NCI-H748 (cell line): ENCODE results near the gene ARHGAP1.

ENCODE experiments used
- DNase-seq: peaks from one replicate; lab custom pipeline; 2025; ENCODE audit not compliant: unreplicated experiment; lab: John Stamatoyannopoulos, UW

The ARHGAP1 gene

GRCh38 chr11:46643986-46644385 lies 56.4 kb downstream of the ARHGAP1 start:
- DNase-seq = no peak

DNA sequence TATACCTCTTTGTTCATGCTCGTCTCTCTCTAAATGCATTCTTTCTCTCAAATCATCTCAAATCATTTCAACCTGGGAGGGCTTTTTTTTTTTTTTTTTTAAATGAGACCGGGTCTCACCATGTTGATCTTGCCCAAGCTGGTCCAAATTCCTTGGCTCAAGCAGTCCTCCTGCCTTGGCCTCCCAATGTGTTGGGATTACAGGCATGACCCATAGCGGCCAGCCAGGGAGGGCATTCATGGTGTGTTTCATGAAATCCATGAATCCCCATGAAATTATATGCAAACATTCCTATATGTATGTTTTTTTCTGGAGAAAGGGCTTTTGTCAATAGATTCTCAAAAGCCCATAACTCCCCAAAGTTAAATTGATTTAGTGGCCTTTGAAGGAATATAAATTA lies 56.9 kb downstream of the ARHGAP1 start:
- DNase-seq = no peak

GRCh38 chr11:46642627-46643335 lies 57.6 kb downstream of the ARHGAP1 start:
- DNase-seq = no peak

DNA sequence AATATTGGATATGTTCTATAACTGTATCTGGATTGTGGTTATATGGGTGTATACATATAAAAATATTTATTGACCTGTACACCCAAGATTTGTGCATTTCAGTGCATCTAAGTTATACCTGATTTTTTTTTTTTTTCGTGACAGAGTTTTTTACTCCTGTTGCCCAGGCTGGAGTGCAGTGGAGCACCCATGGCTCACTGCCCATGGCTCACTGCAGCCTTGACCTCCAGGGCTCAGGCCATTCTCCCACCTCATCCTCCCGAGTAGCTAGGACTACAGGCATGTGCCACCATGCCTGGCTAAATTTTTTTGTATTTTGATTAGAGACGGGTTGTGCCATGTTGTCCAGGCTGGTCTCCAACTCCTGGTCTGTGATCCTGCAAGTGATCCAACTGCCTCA lies 58.8 kb downstream of the ARHGAP1 start:
- no peak for DNase-seq

DNA sequence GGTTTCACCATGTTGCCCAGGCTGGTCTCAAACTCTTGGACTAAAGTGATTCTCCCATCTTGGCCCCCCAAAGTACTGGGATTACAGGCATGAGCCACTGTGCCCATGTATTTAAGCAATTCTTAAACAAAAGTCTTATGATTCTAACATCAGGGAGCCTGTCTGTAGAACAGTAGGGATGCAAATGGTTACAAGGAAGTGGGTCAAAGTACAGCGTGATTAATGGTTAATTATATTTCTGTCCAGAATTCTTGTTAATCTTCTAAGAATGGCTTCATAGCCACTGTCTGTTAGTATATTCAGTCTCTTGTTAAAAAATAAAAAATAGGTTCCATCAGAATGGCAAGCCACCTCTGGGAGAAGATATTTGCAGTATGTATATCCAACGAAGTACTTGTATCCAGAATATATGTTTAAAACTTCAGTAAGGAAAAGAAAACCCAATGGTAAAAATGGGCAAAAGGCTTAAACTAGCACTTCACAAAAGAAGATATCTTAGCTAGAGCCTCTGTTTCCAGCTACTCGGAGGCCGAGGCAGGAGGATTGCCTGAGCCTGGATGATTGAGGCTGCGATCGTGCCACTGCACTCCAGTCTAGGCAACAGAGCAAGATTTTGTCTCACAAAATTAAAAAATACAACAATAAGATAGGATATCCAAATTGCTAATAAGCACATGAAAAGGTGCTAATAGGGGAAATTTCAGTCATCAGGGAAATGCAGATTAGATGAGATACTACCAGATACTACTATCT lies 60.2 kb downstream of the ARHGAP1 start:
- no peak for DNase-seq

- no peak for DNase-seq
Measured at GRCh38 chr11:46639197-46639839, 61.1 kb downstream of the ARHGAP1 start.

- DNase-seq = no peak
Measured at GRCh38 chr11:46637546-46637945, 62.9 kb downstream of the ARHGAP1 start.

GRCh38 chr11:46635557-46636139 lies 64.8 kb downstream of the ARHGAP1 start:
- no peak for DNase-seq

DNA sequence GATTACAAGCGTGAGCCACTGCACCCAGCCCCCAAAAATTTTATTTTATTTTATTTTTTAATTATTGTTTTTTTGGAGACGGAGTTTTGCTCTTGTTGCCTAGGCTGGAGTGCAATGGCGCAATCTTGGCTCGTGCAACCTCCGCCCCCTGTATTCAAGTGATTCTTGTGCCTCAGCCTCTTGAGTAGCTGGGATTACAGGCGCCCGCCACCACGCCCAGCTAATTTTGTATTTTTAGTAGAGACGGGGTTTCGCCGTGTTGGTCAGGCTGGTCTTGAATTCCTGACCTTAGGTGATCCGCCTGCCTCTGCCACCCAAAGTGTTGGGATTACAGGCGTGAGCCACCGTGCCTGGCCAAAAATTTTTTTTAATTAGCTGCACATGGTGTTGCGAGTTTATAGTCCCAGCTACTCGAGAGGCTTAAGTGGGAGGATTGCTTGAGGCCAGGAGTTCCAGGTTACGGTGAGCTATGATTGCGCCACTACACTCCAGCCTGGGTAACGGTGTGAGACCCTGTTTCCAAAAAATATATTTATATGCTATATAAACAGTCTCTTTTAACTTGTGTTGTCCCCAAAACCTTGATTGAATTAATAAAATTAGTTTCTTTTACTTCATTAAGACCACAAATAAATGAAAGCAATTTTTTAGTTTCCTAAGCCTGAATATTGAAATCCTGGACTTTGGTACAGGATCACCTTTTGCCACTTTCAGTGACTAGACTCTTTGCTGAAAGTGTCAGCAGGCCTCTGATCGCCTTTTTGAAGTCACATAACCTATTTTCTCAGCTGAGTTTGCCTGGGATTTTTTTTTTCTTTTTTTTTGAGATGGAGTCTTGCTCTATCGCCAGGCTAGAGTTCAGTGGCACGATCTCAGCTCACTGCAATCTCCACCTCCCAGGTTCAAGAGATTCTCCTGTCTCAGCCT lies 66.9 kb downstream of the ARHGAP1 start:
- no peak for DNase-seq

- no peak for DNase-seq
Measured at GRCh38 chr11:46632502-46632901, 67.9 kb downstream of the ARHGAP1 start.

DNA sequence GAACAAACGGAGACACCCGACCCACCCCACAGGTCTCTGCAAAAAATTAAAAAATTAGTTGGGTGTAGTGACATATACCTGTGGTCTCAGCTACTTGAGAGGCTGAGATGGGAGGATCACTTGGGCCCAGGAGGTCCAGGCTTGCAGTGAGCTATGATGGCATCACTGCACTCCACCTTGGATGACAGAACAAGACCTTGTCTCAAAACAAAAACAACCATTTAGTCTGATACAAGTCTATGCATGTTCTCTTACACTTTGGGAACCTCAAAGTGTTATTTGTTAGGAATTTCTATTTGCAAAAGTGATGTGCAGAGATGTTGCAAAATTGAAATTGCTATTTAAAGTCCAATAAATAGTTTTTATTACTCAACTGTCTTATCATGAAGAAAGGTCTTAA lies 68.7 kb downstream of the ARHGAP1 start:
- no peak for DNase-seq

- DNase-seq = no peak
Measured at GRCh38 chr11:46630237-46630636, 70.2 kb downstream of the ARHGAP1 start.

GRCh38 chr11:46628961-46629360 lies 71.5 kb downstream of the ARHGAP1 start:
- DNase-seq = no peak
